Activated T-helper 1 cell treated with anti-CD3 and anti-CD28 coated beads, Interleukin-2, amount 50 U/mL, for 16 hours (primary cell): Measurements from ENCODE around the gene ESR1.

Experiments
- DNase-seq, 2 donors: peaks; one replicate each; pipeline ENCODE4 v3.0.0-alpha.2; 2020; ENCODE audit warnings: low read depth in 1 of 2, low spot score in 1 of 2

The ESR1 gene

DNA sequence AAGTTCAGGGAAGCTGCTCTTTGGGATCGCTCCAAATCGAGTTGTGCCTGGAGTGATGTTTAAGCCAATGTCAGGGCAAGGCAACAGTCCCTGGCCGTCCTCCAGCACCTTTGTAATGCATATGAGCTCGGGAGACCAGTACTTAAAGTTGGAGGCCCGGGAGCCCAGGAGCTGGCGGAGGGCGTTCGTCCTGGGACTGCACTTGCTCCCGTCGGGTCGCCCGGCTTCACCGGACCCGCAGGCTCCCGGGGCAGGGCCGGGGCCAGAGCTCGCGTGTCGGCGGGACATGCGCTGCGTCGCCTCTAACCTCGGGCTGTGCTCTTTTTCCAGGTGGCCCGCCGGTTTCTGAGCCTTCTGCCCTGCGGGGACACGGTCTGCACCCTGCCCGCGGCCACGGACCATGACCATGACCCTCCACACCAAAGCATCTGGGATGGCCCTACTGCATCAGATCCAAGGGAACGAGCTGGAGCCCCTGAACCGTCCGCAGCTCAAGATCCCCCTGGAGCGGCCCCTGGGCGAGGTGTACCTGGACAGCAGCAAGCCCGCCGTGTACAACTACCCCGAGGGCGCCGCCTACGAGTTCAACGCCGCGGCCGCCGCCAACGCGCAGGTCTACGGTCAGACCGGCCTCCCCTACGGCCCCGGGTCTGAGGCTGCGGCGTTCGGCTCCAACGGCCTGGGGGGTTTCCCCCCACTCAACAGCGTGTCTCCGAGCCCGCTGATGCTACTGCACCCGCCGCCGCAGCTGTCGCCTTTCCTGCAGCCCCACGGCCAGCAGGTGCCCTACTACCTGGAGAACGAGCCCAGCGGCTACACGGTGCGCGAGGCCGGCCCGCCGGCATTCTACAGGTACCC lies at the start of gene ESR1:
TSS of gene ESR1 (plus strand) at position 170 of the 858 bp plus-strand sequence. CDS start at position 401, 231 bp downstream.
- DNase-seq = no peak

DNA sequence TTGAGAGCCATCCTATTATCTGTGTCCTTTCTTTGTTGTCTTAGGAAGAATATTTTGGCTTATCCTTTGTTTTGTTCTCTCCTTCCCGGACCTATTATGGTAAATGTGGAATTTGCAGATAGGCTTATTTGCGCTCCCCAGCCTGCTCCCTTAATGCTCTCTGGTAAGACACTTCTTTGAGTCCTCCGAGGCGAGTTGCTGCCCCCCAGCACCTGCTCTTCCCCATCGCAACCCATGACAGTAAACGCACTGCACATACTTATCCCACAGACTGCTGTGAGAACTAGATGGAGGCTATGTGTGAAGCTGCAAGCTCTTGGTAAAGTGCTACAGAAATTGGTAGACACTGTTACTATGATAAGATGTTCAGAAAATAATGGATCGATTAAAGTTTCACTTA lies 47.0 kb upstream of the ESR1 start:
- no peak for DNase-seq

DNA sequence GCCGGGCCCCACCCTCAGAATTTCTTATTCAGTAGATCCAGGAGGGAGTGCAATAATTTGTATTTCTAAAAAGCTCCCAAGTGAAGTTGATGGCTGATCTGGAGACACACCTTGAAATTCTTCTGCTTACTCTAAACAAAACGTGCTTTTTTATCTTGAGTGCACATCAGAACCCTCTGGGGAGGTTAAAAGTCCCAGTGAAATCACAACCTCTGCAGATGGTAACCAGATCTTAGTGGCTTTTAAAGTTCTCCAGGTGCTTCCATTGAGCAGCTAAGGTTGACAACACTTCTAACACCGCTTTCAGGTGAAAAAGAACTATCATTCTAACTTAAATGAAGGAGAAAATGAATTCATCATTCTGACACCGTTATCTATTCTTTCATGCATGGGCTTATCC lies 45.6 kb upstream of the ESR1 start:
- DNase-seq = no peak

DNA sequence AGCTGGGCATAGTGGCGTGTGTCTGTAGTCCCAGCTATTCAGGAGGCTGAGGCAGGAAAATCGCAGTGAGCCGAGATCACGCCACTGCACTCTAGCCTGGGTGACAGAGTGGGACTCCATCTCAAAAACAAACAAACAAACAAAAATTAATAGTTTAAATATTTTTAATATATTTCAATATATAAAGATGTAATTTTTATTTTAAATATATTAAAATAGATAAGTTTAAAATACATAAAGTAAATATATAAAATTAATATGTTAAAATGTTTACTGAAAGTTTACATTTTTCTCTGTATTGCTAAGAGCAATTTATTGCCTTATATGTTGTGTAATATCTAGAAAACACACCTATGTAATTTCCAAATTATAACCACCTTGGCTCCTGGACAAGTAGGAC lies 44.7 kb upstream of the ESR1 start:
- DNase-seq = no peak

DNA sequence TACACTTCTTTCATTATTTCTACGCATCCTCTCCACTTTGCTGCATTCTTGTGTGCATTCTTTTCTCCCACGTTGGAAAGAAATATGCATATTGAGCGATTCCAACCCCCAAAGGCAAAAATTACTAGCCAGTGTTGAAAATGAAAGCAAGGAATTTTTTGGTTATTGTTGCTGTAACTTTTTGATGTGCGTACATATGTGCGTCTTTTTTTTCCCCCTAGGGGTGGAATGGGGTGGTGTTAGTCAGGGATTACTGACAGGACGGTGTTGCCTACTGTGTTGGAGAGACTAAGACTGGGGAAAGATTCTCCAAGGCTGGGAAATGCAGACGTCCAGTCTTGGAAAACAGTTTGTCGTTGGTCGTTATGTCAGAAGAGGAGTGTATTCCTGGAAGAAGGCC lies 44.2 kb upstream of the ESR1 start:
- no peak for DNase-seq

DNA sequence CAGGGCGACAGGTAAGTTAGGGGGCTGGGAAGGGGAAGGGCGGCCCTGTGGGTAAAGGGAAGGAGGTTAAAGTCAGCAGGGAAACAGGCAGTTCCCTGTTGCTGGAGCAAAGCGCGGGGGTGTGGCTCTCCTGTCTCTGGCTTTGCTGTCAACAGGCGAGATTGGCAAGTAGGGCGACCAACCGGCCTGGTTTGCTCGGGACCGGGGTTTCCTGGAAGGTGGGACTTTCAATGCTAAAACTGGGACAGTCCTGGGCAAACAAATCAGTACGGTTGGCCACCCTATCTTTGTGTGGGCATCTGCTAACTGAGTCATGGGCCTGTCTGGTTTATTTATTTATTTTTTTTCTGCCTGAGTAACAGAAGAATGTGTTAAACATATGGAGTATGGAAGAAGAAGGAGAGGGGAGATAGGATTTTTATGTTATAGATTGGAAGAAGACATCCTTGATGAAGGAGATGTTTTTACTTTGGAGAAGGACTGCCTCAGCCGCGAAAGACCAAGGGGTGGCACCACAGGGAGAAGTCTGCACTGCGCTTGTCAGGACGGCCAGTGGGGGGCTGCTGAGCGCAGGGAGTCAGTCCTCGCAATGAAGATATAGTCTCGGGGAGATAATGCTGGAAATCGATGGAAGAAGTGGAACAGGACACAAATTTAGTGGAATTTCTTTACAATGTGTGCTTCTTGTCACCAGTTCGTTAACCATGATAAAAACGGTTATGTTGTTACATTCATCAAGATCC lies 43.4 kb upstream of the ESR1 start:
- no peak for DNase-seq

DNA sequence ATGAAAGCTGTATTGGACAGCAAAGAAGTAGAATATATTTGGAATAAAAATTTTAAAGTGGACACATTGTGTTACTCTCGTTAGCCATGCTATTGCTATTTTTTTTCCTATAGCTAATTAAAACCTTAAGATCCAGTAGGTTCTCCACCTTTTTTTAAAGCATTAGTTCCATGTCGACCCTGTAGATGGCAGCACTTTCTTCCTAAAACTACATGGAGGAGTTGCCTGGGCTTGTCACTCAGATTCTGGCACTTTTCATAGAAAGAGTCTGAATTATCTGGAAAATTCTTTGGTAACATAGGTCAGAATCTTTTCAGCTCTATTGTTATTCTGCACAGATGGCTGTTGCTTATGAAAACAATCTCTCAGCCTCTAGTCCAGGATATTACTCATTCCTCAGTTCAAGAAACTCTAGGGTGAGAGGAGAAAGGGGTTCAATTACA lies 42.0 kb upstream of the ESR1 start:
- DNase-seq = no peak

DNA sequence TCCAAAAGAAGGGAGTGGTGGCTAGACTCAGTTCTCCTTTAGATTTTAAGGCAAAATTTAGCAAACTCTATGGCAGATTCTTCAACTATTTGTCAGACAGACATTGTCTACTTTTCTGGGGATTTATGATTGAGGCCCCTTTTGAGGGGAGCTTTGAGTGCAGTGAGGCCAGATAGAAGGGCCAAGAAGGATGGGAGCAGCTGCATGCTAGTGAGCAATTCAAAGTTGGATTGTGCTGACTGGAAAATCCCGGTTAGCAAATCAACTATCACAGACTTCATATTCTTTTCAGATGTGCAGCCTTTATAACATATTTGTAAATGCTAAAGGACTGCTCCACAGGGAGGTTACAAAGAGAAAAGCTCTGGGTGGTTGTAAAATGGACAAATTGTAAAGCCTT lies 35.0 kb upstream of the ESR1 start:
- no peak for DNase-seq

DNA sequence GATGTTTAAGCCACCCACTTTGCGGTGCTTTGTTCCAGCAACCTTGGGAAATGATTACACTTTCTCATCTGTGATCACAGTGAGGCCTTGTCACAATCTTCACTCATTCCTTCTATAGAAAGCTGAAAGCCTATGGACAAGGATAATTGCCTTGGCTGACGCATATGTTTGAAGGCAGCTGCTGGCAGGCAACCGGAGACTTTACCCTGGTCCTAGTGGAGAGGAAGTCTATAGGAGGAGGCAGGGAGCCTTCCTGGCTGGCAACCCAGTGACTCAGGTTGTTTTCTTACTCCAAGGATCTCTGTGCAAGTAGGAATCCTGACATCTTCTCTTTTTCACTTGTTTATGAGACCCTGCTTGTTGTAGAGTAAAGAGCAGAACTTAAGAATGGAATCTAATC lies 34.1 kb upstream of the ESR1 start:
- DNase-seq = no peak

DNA sequence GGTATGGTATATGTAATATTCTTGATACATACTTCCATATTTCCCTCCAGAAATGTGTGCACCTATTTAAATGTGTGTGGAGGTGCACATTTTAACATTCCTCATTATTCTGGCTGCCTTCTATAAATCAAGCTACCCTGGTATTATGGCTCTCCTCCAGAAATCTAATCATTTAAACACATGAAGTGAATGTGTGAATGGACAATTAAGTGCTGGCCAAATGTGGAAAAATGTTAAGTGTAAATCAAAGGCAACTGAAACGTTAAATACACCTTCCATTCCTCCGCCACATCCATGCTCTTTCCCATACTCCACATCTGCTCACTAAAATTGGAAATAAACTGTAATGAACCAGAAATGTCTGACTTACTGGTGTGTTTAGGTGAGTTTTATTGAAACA lies 24.9 kb upstream of the ESR1 start:
- no peak for DNase-seq

DNA sequence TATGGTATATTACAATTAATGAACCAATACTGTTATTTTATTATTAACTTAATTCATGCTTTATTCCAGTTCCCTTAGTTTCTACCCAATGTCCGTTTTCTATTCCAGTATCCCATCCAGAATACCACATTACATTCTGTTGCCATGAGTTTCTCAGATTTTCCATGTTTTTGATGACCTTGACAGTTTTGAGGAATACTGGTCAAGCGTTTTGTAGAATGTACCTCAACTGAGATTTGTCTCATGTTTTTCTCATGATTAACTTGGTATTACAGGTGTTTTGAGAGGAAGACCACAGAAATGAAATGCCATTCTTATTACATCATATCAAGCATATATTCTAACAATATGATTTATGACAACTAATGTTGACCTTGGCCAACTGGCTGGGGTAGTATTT lies 23.8 kb upstream of the ESR1 start:
- DNase-seq = no peak

DNA sequence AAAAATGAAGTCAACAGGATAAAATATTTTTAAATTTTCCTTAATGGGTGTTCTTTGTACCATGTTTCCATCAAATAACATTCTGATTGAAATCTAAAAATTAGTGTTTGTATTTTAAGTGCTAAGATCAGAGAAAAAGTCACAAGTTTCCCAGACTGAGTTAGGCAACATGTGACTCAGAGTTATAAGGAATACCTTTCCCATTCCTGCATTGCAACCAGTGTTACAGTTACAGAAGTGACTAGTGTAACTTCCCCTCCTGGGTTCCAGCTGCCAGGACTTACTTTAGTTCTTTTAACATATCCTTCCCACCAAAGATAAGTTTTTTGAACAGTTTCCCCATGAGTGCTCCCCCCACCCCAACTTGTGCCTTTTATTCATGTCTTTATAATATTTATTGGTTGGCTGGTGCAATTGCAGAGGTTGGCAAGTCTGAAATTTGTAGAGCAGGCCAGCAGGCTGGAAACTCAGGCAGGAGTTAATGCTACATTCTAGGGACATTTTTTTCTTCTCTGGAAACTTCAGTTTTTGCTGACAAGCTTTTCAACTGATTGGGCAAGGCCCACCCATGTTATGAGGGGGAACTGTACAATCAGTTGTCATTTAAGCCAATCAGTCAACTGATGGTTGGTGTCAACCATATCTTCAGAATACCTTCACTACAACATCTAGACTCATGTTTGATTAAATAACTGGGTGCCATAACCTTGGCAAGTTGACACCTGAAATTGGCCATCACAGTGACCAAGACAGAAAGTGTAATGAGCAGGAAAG lies 22.9 kb upstream of the ESR1 start:
- no peak for DNase-seq

DNA sequence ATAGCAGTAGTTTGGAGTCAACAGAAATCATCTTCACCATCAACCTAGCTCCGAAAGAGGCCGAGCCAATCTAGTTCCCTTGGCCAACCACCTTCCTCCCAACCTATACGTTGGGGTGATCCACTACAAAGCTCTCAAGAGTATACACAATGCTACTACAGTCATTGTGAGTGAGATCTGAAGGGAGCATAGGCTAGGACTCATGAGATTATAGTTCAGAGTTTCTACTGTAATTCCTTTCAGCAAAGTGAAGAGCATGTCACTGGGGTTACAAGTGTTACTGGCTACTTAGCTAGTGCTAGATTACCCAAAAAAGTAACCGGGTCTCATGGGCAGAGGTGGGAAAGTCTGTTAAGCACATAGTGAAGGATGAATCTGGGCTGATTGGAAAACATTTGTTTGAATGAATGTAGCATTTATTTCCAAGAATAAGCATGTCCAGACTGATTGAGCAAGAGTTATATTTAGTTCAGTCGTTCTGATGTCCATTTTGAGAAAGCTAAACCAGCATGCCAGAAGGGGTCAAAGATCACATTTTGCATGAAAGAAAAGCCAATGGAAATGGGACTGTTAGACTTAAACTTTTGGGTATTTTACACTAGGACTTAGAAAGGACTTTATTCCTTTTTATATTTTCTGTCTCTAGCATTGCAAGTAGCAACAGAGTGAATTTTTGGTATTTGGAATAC lies 10.5 kb upstream of the ESR1 start:
- DNase-seq = no peak

DNA sequence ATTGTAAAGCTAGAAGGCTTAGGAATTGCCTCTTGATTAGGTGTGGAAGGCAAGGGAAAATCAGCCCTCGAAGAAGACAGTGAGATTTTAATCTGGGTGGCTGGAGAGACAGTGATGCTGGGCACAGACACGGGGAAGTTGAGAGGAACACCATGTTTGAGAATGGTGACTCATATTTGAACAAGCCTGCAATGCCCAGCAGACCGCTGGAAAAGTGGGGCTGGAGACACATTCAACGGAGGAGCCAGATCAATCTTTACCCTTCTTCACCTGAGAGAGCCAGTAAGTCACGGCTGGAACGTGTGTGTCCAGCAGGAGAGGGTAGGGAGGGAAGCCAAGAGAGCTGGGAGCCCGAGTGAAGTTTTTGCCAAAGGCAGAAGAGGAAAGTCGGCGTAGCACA lies 3.7 kb upstream of the ESR1 start:
- DNase-seq = no peak

DNA sequence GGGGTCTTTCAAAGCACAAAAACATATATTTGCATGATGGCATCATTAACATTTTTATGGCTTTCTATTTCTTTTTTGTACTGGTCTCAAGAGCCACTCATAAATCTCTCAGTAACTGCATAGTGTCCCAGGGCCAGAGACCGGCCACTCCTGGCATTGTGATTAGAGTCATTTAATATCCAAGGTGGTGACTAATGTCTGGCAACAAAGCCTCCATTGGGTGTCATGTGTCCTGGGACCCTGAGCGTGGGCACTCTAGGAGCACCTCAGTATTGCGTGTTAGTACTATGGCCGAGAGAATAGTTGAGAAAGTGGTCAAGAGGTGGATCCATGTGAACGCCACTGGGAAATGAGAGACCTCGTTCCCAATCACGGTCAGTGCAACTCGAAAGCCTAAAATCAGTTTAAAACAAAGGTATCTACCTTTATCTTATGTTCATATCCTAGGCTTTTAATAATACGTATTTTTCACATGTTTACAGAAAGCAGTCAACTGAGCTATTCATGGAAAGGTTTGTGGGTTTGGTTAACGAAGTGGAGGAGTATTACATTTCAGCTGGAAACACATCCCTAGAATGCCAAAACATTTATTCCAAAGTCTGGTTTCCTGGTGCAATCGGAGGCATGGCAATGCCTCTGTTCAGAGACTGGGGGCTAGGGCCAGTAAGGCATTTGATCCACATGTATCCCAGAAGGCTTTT lies 2.7 kb upstream of the ESR1 start:
- no peak for DNase-seq

DNA sequence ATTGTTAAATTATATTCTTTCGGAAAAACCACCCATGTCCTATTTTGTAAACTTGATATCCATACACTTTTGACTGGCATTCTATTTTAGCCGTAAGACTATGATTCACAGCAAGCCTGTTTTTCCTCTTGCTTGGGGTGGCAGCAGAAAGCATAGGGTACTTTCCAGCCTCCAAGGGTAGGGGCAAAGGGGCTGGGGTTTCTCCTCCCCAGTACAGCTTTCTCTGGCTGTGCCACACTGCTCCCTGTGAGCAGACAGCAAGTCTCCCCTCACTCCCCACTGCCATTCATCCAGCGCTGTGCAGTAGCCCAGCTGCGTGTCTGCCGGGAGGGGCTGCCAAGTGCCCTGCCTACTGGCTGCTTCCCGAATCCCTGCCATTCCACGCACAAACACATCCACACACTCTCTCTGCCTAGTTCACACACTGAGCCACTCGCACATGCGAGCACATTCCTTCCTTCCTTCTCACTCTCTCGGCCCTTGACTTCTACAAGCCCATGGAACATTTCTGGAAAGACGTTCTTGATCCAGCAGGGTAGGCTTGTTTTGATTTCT lies 2.1 kb upstream of the ESR1 start:
- DNase-seq = no peak

DNA sequence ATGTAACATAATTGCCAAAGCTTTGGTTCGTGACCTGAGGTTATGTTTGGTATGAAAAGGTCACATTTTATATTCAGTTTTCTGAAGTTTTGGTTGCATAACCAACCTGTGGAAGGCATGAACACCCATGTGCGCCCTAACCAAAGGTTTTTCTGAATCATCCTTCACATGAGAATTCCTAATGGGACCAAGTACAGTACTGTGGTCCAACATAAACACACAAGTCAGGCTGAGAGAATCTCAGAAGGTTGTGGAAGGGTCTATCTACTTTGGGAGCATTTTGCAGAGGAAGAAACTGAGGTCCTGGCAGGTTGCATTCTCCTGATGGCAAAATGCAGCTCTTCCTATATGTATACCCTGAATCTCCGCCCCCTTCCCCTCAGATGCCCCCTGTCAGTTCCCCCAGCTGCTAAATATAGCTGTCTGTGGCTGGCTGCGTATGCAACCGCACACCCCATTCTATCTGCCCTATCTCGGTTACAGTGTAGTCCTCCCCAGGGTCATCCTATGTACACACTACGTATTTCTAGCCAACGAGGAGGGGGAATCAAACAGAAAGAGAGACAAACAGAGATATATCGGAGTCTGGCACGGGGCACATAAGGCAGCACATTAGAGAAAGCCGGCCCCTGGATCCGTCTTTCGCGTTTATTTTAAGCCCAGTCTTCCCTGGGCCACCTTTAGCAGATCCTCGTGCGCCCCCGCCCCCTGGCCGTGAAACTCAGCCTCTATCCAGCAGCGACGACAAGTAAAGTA lies 547 bp upstream of the ESR1 start:
- no peak for DNase-seq

DNA sequence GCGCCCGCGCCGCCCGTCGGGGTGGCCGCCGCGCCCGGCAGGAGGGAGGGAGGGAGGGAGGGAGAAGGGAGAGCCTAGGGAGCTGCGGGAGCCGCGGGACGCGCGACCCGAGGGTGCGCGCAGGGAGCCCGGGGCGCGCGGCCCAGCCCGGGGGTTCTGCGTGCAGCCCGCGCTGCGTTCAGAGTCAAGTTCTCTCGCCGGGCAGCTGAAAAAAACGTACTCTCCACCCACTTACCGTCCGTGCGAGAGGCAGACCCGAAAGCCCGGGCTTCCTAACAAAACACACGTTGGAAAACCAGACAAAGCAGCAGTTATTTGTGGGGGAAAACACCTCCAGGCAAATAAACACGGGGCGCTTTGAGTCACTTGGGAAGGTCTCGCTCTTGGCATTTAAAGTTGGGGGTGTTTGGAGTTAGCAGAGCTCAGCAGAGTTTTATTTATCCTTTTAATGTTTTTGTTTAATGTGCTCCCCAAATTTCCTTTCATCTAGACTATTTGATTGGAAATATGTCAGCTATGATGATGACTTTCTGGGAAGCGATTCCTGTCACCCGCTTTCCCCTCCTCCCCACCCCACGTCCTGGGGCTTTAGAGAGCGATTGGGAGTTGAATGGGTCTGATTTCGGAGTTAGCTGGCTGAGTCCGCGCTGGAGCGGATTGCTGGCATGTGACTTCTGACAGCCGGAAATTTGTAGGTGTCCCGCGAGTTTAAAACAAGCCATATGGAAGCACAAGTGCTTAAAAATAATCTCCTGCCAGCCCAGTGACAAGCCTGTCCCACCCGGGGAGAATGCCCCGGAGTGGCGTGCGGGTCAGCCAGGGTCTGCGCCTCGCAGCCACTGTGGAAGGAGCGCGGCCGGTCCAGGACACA lies 1.1 kb downstream of the ESR1 start:
- no peak for DNase-seq

DNA sequence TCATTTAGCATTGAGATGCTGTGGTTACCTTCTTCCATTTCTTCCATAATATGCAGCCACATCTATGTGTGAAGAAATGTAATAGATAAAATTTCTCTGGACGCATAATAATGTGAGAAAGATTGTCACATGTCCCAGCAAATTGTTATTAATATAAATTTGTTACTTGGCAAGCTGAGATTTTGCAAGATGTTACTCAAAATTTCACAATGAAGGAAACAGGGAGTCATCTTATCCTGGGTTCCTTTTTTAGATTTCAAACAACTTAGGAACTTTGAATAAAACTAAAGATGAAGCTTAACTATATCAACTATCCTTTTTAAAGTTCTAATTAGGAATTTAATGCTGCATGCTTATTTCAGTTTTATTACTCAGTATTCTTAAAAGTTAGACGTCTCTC lies 3.6 kb downstream of the ESR1 start:
- DNase-seq = no peak
